ENCODE measurements around the gene SLFN12.
"Not testable (repeated sequence)": the region's sequence is repeated elsewhere in the genome, so short reads cannot be mapped to it uniquely, and the experiment has no call there.

Gene SLFN12

GRCh38 chr17:35432176-35433074 is at the start of gene SLFN12:
Gene SLFN12, minus strand, starts transcription at chr17:35432500. Its CDS starts 9,472 bp downstream, at chr17:35423028.
- DNase-seq (ENCODE audit: low read depth in 2 of 2), result peak; percentile 15 to 30

DNA sequence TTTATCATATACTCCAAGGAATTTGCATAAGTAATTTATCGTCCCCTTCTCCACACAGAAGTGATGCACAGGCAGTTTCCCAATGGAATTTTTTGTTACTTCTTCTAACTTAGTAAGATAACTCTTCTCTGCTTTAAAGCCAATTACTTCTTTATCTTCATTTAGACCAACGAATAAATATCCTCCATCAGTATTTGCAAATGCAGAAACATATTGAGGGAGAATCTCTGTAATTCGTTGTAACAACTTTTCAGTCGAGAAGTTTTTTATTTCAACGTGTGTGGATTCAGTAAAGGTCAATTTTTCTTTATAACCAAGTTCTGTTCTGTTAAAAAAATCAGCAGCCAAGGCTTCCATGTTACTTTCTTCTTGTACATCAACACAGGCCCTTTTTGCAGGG is 47.0 kb upstream of the SLFN12 start:
- no peak for DNase-seq (ENCODE audit: low read depth in 2 of 2)

GRCh38 chr17:35477248-35477647 is 44.9 kb upstream of the SLFN12 start:
- DNase-seq (ENCODE audit: low read depth in 2 of 2), result no peak

- no peak for DNase-seq (ENCODE audit: low read depth in 2 of 2)
Observed at GRCh38 chr17:35476283-35476820, 44.1 kb upstream of the SLFN12 start.

GRCh38 chr17:35468475-35468874 is 36.2 kb upstream of the SLFN12 start:
- no peak for DNase-seq (ENCODE audit: low read depth in 2 of 2)

- no peak for DNase-seq (ENCODE audit: low read depth in 2 of 2)
Observed at GRCh38 chr17:35467824-35468223, 35.5 kb upstream of the SLFN12 start.

DNA sequence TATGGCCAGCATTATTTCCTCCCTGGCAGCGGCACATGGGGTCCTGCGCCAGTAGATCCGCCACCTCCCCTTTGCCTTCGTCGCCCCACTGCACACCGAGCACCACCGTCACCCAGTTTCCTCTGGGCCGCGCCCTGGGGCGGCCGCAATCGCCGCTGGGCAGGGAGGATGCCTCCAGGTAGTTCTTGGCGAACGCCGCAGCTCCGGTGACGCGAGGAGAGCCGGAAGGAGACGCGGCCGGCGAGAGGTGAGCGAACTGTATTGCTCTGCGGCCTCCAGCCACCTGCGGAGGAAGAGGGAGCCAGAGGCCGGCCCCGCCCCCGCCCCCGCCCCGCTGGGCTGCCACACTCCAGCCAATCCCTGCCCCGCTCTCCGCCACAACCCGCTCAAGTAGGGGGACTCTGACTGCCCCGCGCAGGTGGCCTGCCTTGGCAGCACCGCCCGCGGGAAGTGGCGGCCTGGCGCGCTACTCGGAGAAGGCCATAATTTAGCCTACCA is 28.1 kb upstream of the SLFN12 start:
- DNase-seq (ENCODE audit: low read depth in 2 of 2), result peak; percentile 17 to 24

- DNase-seq (ENCODE audit: low read depth in 2 of 2), result not testable (repeated sequence)
Observed at GRCh38 chr17:35454035-35454434, 21.7 kb upstream of the SLFN12 start.

GRCh38 chr17:35453171-35453570 is 20.9 kb upstream of the SLFN12 start:
- DNase-seq (ENCODE audit: low read depth in 2 of 2), result no peak

GRCh38 chr17:35449371-35449931 is 17.2 kb upstream of the SLFN12 start:
- no peak for DNase-seq (ENCODE audit: low read depth in 2 of 2)

DNA sequence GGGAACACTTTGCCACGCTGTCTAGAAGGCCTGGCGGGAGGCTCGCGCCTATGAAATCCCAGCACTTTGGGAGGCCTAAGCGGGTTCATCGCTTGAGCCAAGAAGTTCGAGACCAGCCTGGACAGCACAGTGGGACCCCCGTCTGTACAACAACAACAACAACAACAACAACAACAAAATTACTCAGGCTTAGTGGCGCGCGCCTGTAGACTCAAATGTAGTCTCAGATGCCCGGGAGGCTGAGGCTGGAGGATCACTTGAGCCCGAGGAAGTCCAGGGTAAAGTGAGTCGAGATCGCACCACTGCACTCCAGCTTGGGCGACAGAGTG is 16.6 kb upstream of the SLFN12 start:
- DNase-seq (ENCODE audit: low read depth in 2 of 2), result no peak

GRCh38 chr17:35448214-35448898 is 16.1 kb upstream of the SLFN12 start, which contains the start of gene SLFN13:
Gene SLFN13, minus strand, starts transcription at chr17:35448766. Its CDS starts 3,086 bp downstream, at chr17:35445680.
- peak; percentile 90 to 91 for DNase-seq (ENCODE audit: low read depth in 2 of 2)

DNA sequence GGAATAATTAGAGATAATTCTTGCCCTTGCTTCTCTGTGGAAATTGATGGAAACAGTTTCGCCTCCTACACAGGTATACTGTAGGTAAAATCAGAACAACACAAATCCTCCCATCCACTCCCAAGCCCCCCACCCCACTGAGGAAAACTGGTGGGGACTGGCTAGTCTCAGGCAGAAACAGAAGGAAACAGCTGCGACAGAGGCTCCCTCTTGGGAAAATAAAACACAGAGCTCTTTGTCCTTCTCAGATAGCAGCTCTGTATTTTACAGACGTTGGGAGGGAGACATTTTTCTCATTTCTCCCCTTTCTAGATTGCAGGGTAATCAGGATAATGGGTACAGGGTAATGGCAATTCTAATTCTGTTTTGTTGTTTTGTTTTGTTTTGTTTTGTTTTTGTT is 15.2 kb upstream of the SLFN12 start:
- no peak for DNase-seq (ENCODE audit: low read depth in 2 of 2)

DNA sequence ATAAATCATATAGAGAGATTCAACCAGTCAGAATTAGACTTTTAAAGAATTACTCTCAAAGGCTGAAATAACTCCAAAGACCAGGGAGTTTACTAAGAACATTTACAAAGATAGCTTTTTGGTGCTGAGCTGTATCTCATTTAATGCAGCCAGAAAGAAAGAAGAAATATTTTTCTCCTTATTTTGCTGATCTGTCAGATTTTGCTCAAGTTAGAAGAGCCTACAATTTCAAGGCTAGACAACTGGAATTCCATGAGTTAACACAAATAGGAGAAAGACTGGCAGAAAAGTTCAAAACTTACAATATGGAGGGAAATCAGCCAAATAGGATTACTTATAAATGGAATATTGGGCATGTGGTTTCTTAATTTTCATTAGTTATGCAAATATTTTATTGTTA is 6.1 kb upstream of the SLFN12 start:
- no peak for DNase-seq (ENCODE audit: low read depth in 2 of 2)

DNA sequence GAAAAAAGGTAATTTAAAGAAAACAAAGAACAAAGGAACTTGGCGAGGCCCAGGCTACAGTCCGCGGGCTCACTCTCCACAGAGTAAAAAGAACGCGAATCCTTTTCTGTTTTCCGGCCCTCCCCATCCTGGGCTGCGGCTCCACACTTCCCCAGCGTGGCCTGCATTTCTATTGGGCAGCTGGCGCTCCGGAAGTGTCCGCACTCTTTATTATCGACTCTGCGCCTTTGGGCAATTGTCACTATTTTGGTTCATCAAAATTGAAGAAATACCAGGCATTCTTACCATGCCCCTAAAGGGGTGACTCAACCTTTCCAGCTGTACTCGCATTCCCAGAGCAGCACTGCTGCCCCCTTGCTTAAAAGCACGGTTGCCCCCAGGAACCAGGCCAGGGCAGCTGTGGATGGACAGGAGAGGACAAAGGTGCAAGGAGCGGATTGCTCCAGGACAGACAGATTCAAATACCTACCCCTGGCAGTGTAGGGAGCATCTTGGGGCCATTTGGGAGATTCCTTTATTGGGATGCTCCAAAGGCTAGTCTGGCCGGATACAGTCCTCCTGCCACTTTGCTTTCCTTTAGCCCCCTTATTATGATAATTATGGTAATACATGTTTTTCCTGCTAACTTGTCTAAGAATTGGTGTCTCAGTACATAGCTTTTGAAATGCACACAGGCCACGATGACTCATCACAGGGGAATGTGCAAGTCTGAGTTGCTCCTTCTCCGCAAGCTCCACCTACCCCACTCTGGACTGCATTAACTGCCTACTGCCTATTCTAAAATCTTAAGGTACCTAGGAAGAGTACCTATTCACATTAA is 985 bp upstream of the SLFN12 start:
- peak; percentile 66 to 73 for DNase-seq (ENCODE audit: low read depth in 2 of 2)

GRCh38 chr17:35429702-35430101 is 2.6 kb downstream of the SLFN12 start:
- DNase-seq (ENCODE audit: low read depth in 2 of 2), result no peak

GRCh38 chr17:35428229-35428628 is 4.1 kb downstream of the SLFN12 start:
- no peak for DNase-seq (ENCODE audit: low read depth in 2 of 2)

DNA sequence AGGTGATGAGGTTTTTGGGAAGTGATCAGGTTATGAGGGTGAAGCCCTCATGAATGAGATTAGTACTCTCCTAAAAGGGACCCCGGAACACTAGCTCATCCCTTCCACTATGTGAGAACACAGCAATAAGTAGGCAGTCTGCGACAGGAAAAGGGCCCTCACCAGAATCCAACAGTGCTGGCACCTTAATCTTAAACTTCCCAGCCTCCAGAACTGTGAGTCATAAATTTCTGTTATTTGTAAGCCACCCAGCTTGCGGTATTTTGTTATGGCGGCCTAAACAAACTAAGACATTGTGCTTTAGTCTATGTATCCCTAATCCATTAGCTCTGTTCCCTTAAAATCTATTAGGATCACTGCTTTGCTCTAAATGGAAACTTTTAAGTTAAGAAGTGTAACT is 8.5 kb downstream of the SLFN12 start:
- no peak for DNase-seq (ENCODE audit: low read depth in 2 of 2)

- DNase-seq (ENCODE audit: low read depth in 2 of 2), result not testable (repeated sequence)
Observed at GRCh38 chr17:35421069-35421468, 11.2 kb downstream of the SLFN12 start.

DNA sequence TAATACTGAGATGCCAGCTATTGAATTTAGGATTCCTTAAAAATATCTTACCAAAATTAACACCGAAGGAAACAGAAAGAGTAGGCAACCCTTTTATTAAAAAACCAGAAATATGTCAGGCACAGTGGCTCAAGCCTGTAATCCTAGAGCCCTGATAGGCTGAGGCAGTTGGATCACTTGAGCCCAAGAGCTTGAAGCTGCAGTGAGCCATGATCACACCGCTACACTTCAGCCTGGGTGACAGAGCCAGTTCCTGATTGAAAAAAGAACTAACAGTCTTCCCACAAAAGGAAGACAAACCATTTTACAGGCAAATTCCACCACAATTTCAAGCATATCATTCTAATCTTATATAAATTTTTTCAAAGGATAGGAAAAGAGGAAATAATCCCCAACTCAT is 15.6 kb downstream of the SLFN12 start:
- DNase-seq (ENCODE audit: low read depth in 2 of 2), result no peak

DNA sequence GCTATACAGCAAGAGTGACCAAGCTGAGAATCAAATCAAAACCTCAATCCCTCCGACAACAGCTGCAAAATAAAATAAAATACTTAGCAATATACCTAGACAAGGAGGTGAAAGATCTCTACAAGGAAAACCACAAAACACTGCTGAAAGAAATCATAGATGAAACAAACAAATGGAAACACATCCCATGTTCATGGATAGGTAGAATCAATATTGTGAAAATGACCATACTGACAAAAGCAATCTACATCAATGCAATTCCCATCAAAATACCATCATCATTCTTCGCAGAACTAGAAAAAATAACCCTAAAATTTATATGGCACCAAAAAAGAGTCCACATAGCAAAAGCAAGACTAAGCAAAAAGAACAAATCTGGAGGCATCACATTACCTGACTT is 17.6 kb downstream of the SLFN12 start:
- DNase-seq (ENCODE audit: low read depth in 2 of 2), result not testable (repeated sequence)

All from stimulated activated CD4-positive, alpha-beta T cell treated with anti-CD3 and anti-CD28 coated beads, Interleukin-15, amount 100 ng/mL, for 48 hours (primary cell).